A549 (cell line): ENCODE data around the gene TBXA2R. TPM values are rescaled to one million over a fixed set of nuclear protein-coding genes. Genes with fewer than 3 reads are reported as not detected.
A peak's percentile ranks its signal among the peaks of the same experiment; 100 is the strongest.

Experiments
- ATAC-seq, 2 experiments: fragments of 200-7000 bp in 1 of 2; fragments of >200 bp in 1 of 2; cut with Nextera tagmentation in 1 of 2; cut with Tn5 transposase in 1 of 2; 3 replicates each; pipeline versions ENCODE4 v1.8.0 to v1.9.1; 2018 to 2020; ENCODE audit warnings: mild to moderate bottlenecking in 1 of 2, moderate library complexity in 1 of 2
- CTCF ChIA-PET: fragments of 300-600 bp; sonication (Branson Sonifier 250); formaldehyde crosslinking; extraction: SDS; loops from one replicate; lab custom pipeline; 2021; ENCODE audit warnings: antibody characterized with exemption, inconsistent platforms; lab: Yijun Ruan, JAX
- POLR2A ChIA-PET: fragments of 350-600 bp; formaldehyde crosslinking; extraction: SDS; loops from one replicate; lab custom pipeline; 2021; ENCODE audit warnings: antibody characterized with exemption, inconsistent platforms; lab: Yijun Ruan, JAX
- DNase-seq, 2 experiments: peaks; one replicate each; pipeline versions ENCODE4 v3.0.0 to v3.0.0-alpha.2; 2011 to 2016; ENCODE audit warnings: low read depth in 1 of 2, low spot score in 1 of 2
- FAIRE-seq: peaks from 2 replicates; lab custom pipeline; 2011; peaks lifted over from hg19 to GRCh38; lab: Jason Lieb, UNC
- H3K27ac ChIP-seq, 2 experiments: fragments of >200 bp; sonication (Bioruptor Twin); formaldehyde crosslinking; 3 replicates each; pipeline ENCODE4 v1.5.1; 2016 to 2017
- H3K4me1 ChIP-seq: fragments of >200 bp; sonication (Bioruptor Twin); formaldehyde crosslinking; 3 replicates; pipeline ENCODE4 v1.6.1; 2016
- H3K4me2 ChIP-seq: fragments of >200 bp; sonication (Bioruptor Twin); formaldehyde crosslinking; 3 replicates; pipeline ENCODE4 v1.6.1; 2016
- H3K4me3 ChIP-seq: fragments of >200 bp; sonication (Bioruptor Twin); formaldehyde crosslinking; 3 replicates; pipeline ENCODE4 v1.5.1; 2016
- H3K9me3 ChIP-seq: fragments of >200 bp; sonication (Bioruptor Twin); formaldehyde crosslinking; 3 replicates; pipeline ENCODE4 v1.6.1; 2016
- CBX8 ChIP-seq: fragments of 200-600 bp; sonication (generic); IDR thresholded peaks from 2 replicates; pipeline ENCODE4 v1.6.1; 2016
- FOSL2 ChIP-seq, 2 experiments: fragments of 450-650 bp in 1 of 2; fragments of >200 bp in 1 of 2; sonication (Bioruptor Twin) in 1 of 2; formaldehyde crosslinking; IDR thresholded peaks; 2 replicates each; pipeline versions ENCODE4 v1.5.0 to v1.6.1; 2016 to 2020; ENCODE audit warnings: mild to moderate bottlenecking in 1 of 2, moderate library complexity in 1 of 2
- HOXB13 ChIP-seq: fragments of 250-450 bp; sonication (Bioruptor Pico); IDR thresholded peaks from 2 replicates; pipeline ENCODE4 v1.5.0; 2020; ENCODE audit warnings: low read depth, mild to moderate bottlenecking, moderate library complexity
- MAFK ChIP-seq: fragments of 450-650 bp; IDR thresholded peaks from 2 replicates; pipeline ENCODE4 v1.6.1; 2014; ENCODE audit not compliant: partially characterized antibody
- MAZ ChIP-seq: fragments of 150-350 bp; IDR thresholded peaks from 2 replicates; pipeline ENCODE4 v1.6.1; 2014; ENCODE audit warnings: antibody characterized with exemption, low read depth, low read length, borderline replicate concordance
- PHF8 ChIP-seq: fragments of 200-600 bp; sonication (generic); IDR thresholded peaks from 2 replicates; pipeline ENCODE4 v1.6.1; 2016; ENCODE audit warnings: low read depth, mild to moderate bottlenecking, antibody characterized with exemption, moderate library complexity, borderline replicate concordance
- RAD21 ChIP-seq, 2 experiments: fragments of >200 bp in 1 of 2; sonication (Bioruptor Twin) in 1 of 2; formaldehyde crosslinking in 1 of 2; IDR thresholded peaks in 1 of 2; conservative IDR thresholded peaks in 1 of 2; 2 replicates in 1 of 2; 3 replicates in 1 of 2; pipeline ENCODE4 v1.6.1; 2012 to 2018; ENCODE audit warnings: inconsistent platforms in 1 of 2
- RCOR1 ChIP-seq: fragments of 150-350 bp; IDR thresholded peaks from 2 replicates; pipeline ENCODE4 v1.6.1; 2014; ENCODE audit warnings: antibody characterized with exemption, low read length, low read depth
- RNF2 ChIP-seq: fragments of 200-600 bp; sonication (generic); IDR thresholded peaks from 2 replicates; pipeline ENCODE4 v1.6.1; 2016; ENCODE audit warnings: low read depth, mild to moderate bottlenecking, antibody characterized with exemption, moderate library complexity, borderline replicate concordance
- SREBF2 ChIP-seq: fragments of 450-650 bp; IDR thresholded peaks from 2 replicates; pipeline ENCODE4 v1.6.1; 2014; ENCODE audit warnings: mild to moderate bottlenecking, moderate library complexity
- TFCP2L1 ChIP-seq: fragments of 250-450 bp; sonication (Bioruptor Pico); IDR thresholded peaks from 2 replicates; pipeline ENCODE4 v1.5.0; 2021; ENCODE audit warnings: mild to moderate bottlenecking
- TP53 ChIP-seq: fragments of 250-450 bp; sonication (Bioruptor Pico); IDR thresholded peaks from 2 replicates; pipeline ENCODE4 v1.5.0; 2021; ENCODE audit warnings: mild to moderate bottlenecking, moderate library complexity
- WGBS: methylation state at CpG from one replicate; pipeline ENCODE4 v1.1.6; 2017; ENCODE audit errors: missing lambda C conversion rate; 5-methylcytosine and 5-hydroxymethylcytosine counted together
- polyA plus RNA-seq, 4 experiments: library from polyadenylated mRNA; depleted of rRNA in 3 of 4; stranded (reverse); fragments of >200 nt; fragmentation: RNase III in 1 of 4; extraction: RNeasy Plus Mini Kit Qiagen cat#74134 plus additional on column Dnase treatment in 1 of 4; gene quantifications; 2 replicates in 3 of 4; 3 replicates in 1 of 4; pipeline ENCODE4 v1.2.3, GENCODE V29; 2011 to 2017
- TF ChIP-seq, protein P1 (sequence below): fragments of 200-600 bp; sonication (generic); IDR thresholded peaks from 2 replicates; pipeline ENCODE4 v1.6.1; 2016; ENCODE audit warnings: antibody characterized with exemption, mild to moderate bottlenecking, moderate library complexity
- TF ChIP-seq, protein P2 (sequence below): IDR thresholded peaks from 2 replicates; pipeline ENCODE4 v1.6.1; 2012
- TF ChIP-seq, protein P3 (sequence below): fragments of 250-450 bp; sonication (Bioruptor Pico); IDR thresholded peaks from 2 replicates; pipeline ENCODE4 v1.5.0; 2020; ENCODE audit warnings: low read depth, mild to moderate bottlenecking, moderate library complexity
- TF ChIP-seq, protein P4 (sequence below): IDR thresholded peaks from 2 replicates; pipeline ENCODE4 v1.6.1; 2012
- TF ChIP-seq, protein P5 (sequence below): IDR thresholded peaks from 2 replicates; pipeline ENCODE4 v1.6.1; 2012; ENCODE audit warnings: low read depth, borderline replicate concordance
- TF ChIP-seq, protein P6 (sequence below): fragments of 150-350 bp; IDR thresholded peaks from 2 replicates; pipeline ENCODE4 v1.6.1; 2014; ENCODE audit warnings: low read depth, mild to moderate bottlenecking, low read length
- TF ChIP-seq, protein P7 (sequence below): fragments of >200 bp; sonication (Bioruptor Twin); formaldehyde crosslinking; IDR thresholded peaks from 3 replicates; pipeline ENCODE4 v1.5.1; 2016
- TF ChIP-seq, protein P8 (sequence below): fragments of >200 bp; sonication (Bioruptor Twin); formaldehyde crosslinking; IDR thresholded peaks from 3 replicates; pipeline ENCODE4 v1.6.1; 2016

TBXA2R gene
- polyA plus RNA-seq, 2 of the 4 experiments (the other 2 are of a cell fraction), result 0.13 to 0.49 TPM

DNA sequence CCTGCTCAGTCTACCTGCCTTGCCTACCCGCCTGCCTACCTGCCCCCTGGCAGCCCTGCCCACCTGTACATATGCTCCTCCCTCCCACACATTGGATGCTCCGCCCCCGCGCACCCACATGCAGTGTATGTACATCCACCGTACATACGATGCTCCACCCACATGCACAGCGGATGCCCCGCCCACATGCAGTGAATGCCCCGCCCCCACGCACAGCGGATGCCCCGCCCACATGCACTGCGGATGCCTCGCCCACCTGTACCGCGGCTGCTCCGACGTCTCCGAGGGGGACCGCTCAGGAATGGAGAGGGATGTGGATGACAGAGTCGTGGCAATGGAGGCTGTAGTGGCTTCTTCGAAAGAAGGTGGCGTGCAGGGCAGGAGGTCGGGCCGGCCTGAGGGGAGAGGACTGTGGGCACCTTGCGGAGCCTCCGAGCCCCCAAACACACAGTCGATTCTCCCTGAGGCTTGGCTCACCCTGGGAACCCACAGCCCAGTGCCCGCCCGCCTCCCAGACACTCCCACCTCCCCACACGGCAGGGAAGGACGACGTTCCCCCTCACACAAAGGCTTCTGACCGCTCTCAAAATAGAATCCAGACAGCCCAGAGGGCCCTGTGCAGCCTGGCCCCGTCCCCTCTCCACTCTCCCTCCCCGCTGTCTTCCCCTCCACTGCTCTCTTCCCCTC lies 36.5 kb upstream of the TBXA2R start:
- Histone ChIP-seq H3K4me3 (no peak overlapping the region), H3K9me3 (no peaks in the 10 kb centered on the region), H3K4me2 (no peak overlapping the region), H3K27ac (no peak overlapping the region), H3K4me1 (no peaks in the 10 kb centered on the region)
- DNase-seq (peak in 1 of 2 experiments; percentile 53), ATAC-seq (peak in 1 of 2 experiments; percentile 43; a peak in 3 of 6 replicates), FAIRE-seq (no peak)
- POLR2A ChIA-PET, result no interaction called here
- no peak for TF ChIP-seq SREBF2
- no peak for TF ChIP-seq RCOR1
- TF ChIP-seq, protein P1, sequence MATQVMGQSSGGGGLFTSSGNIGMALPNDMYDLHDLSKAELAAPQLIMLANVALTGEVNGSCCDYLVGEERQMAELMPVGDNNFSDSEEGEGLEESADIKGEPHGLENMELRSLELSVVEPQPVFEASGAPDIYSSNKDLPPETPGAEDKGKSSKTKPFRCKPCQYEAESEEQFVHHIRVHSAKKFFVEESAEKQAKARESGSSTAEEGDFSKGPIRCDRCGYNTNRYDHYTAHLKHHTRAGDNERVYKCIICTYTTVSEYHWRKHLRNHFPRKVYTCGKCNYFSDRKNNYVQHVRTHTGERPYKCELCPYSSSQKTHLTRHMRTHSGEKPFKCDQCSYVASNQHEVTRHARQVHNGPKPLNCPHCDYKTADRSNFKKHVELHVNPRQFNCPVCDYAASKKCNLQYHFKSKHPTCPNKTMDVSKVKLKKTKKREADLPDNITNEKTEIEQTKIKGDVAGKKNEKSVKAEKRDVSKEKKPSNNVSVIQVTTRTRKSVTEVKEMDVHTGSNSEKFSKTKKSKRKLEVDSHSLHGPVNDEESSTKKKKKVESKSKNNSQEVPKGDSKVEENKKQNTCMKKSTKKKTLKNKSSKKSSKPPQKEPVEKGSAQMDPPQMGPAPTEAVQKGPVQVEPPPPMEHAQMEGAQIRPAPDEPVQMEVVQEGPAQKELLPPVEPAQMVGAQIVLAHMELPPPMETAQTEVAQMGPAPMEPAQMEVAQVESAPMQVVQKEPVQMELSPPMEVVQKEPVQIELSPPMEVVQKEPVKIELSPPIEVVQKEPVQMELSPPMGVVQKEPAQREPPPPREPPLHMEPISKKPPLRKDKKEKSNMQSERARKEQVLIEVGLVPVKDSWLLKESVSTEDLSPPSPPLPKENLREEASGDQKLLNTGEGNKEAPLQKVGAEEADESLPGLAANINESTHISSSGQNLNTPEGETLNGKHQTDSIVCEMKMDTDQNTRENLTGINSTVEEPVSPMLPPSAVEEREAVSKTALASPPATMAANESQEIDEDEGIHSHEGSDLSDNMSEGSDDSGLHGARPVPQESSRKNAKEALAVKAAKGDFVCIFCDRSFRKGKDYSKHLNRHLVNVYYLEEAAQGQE, result no peak
- no peak for TF ChIP-seq RNF2
- TF ChIP-seq PHF8, result no peak
- TF ChIP-seq MAZ, result no peak
- TF ChIP-seq HOXB13, result no peak
- no peak for TF ChIP-seq MAFK
- TF ChIP-seq, protein P2, sequence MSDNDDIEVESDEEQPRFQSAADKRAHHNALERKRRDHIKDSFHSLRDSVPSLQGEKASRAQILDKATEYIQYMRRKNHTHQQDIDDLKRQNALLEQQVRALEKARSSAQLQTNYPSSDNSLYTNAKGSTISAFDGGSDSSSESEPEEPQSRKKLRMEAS, result no peak
- TF ChIP-seq, protein P3, sequence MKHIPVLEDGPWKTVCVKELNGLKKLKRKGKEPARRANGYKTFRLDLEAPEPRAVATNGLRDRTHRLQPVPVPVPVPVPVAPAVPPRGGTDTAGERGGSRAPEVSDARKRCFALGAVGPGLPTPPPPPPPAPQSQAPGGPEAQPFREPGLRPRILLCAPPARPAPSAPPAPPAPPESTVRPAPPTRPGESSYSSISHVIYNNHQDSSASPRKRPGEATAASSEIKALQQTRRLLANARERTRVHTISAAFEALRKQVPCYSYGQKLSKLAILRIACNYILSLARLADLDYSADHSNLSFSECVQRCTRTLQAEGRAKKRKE, result no peak
- TF ChIP-seq, protein P4, sequence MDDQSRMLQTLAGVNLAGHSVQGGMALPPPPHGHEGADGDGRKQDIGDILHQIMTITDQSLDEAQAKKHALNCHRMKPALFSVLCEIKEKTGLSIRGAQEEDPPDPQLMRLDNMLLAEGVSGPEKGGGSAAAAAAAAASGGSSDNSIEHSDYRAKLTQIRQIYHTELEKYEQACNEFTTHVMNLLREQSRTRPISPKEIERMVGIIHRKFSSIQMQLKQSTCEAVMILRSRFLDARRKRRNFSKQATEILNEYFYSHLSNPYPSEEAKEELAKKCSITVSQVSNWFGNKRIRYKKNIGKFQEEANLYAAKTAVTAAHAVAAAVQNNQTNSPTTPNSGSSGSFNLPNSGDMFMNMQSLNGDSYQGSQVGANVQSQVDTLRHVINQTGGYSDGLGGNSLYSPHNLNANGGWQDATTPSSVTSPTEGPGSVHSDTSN, result no peak
- TF ChIP-seq TFCP2L1 (CRISPR knock-in tag), result no peak
- TF ChIP-seq FOSL2 (IDR thresholded peaks at IDR 0.05), result no peak
- TF ChIP-seq FOSL2 (CRISPR knock-in tag; IDR thresholded peaks at IDR 0.05), result no peak
- TF ChIP-seq, protein P5, sequence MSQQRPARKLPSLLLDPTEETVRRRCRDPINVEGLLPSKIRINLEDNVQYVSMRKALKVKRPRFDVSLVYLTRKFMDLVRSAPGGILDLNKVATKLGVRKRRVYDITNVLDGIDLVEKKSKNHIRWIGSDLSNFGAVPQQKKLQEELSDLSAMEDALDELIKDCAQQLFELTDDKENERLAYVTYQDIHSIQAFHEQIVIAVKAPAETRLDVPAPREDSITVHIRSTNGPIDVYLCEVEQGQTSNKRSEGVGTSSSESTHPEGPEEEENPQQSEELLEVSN, result no peak
- TF ChIP-seq, all 56 proteins: peak for 0
- WGBS, result 91% methylated on average over 27 of the region's 36 CpGs
- CTCF ChIA-PET, result no interaction called here

DNA sequence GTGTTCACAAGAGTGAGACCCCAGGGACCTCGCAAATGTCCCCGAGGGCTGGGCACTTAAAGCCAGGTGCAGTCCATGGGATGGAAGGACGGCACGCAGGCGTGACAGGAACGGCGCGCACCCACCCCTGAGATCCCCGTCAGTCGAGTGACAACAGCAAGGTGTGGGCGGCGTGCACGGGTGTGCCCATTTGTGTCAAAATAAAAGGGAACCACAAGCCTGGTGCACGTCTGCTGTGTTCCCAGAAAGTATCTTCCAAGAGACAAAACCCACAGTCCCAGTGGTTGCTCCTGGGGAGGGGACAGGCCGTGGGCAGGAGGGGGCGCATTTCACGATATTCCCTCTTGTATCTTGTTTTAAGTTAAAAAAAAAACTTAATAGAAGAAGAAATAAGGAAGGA lies 35.6 kb upstream of the TBXA2R start:
- ChIA-PET POLR2A (no interaction called here), CTCF (no interaction called here)
- no peak for FAIRE-seq
- WGBS, result 89% methylated on average over 17 of the region's 17 CpGs
- no peak overlapping the region for H3K4me2 ChIP-seq
- no peaks in the 10 kb centered on the region for H3K9me3 ChIP-seq
- no peak for ATAC-seq
- DNase-seq, result no peak
- H3K4me3 ChIP-seq, result no peak overlapping the region
- no peak overlapping the region for H3K27ac ChIP-seq
- TF ChIP-seq, protein P6, sequence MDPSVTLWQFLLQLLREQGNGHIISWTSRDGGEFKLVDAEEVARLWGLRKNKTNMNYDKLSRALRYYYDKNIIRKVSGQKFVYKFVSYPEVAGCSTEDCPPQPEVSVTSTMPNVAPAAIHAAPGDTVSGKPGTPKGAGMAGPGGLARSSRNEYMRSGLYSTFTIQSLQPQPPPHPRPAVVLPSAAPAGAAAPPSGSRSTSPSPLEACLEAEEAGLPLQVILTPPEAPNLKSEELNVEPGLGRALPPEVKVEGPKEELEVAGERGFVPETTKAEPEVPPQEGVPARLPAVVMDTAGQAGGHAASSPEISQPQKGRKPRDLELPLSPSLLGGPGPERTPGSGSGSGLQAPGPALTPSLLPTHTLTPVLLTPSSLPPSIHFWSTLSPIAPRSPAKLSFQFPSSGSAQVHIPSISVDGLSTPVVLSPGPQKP, result no peak
- no peak for TF ChIP-seq CBX8
- no peak for TF ChIP-seq TP53 (CRISPR knock-in tag)
- TF ChIP-seq, protein P7, sequence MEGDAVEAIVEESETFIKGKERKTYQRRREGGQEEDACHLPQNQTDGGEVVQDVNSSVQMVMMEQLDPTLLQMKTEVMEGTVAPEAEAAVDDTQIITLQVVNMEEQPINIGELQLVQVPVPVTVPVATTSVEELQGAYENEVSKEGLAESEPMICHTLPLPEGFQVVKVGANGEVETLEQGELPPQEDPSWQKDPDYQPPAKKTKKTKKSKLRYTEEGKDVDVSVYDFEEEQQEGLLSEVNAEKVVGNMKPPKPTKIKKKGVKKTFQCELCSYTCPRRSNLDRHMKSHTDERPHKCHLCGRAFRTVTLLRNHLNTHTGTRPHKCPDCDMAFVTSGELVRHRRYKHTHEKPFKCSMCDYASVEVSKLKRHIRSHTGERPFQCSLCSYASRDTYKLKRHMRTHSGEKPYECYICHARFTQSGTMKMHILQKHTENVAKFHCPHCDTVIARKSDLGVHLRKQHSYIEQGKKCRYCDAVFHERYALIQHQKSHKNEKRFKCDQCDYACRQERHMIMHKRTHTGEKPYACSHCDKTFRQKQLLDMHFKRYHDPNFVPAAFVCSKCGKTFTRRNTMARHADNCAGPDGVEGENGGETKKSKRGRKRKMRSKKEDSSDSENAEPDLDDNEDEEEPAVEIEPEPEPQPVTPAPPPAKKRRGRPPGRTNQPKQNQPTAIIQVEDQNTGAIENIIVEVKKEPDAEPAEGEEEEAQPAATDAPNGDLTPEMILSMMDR, result no peak
- no peak for TF ChIP-seq FOSL2 (IDR thresholded peaks at IDR 0.05)
- no peak for TF ChIP-seq FOSL2 (CRISPR knock-in tag; IDR thresholded peaks at IDR 0.05)
- no peak for TF ChIP-seq RAD21 (conservative IDR thresholded peaks at IDR 0.05 in 1 of 2, IDR thresholded peaks at IDR 0.05 in 1 of 2)
- TF ChIP-seq, protein P8, sequence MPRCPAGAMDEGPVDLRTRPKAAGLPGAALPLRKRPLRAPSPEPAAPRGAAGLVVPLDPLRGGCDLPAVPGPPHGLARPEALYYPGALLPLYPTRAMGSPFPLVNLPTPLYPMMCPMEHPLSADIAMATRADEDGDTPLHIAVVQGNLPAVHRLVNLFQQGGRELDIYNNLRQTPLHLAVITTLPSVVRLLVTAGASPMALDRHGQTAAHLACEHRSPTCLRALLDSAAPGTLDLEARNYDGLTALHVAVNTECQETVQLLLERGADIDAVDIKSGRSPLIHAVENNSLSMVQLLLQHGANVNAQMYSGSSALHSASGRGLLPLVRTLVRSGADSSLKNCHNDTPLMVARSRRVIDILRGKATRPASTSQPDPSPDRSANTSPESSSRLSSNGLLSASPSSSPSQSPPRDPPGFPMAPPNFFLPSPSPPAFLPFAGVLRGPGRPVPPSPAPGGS, result no peak
- H3K4me1 ChIP-seq, result no peaks in the 10 kb centered on the region
